Gastroesophageal sphincter (tissue), 3 donors: Measurements from ENCODE around the gene GALNT7.

ENCODE experiments used
- POLR2A ChIP-seq, 2 donors: fragments of 450-650 bp; IDR thresholded peaks; one replicate each; pipeline ENCODE4 v1.6.1; 2017; ENCODE audit warnings: antibody characterized with exemption in 2 of 2, mild to moderate bottlenecking in 2 of 2, moderate library complexity in 1 of 2
- POLR2AphosphoS5 ChIP-seq: sonication (generic); formaldehyde crosslinking; IDR thresholded peaks from one replicate; pipeline ENCODE4 v1.6.1; 2017; ENCODE audit warnings: antibody characterized with exemption
- TF ChIP-seq, protein P1 (sequence below), 4 experiments: fragments of 200-600 bp in 2 of 4; fragments of 450-650 bp in 2 of 4; sonication (generic) in 1 of 4; IDR thresholded peaks; one replicate each; pipeline ENCODE4 v1.5.1; 2017 to 2019; ENCODE audit warnings: antibody characterized with exemption in 4 of 4, mild to moderate bottlenecking in 2 of 4, moderate library complexity in 2 of 4

DNA sequence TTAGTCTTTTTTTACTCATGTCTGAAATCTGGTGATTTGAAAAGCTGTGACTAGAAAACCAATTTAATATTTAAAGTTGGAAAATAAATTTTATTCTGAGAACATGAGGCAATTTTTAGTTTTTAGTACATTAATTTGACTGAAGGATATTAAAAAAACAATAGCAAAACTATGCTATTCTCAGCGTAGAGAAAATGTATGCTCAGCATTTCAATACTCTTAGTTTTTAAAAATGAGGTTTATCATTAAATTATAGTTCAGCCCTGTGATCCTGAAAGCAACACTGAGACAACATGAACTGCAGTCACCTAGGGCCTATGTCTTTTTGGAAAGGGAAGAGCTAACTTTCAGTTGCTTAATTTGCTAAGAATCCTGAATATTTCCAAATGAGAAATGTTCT lies 9.5 kb downstream of the GALNT7 start:
- TF ChIP-seq, protein P1, sequence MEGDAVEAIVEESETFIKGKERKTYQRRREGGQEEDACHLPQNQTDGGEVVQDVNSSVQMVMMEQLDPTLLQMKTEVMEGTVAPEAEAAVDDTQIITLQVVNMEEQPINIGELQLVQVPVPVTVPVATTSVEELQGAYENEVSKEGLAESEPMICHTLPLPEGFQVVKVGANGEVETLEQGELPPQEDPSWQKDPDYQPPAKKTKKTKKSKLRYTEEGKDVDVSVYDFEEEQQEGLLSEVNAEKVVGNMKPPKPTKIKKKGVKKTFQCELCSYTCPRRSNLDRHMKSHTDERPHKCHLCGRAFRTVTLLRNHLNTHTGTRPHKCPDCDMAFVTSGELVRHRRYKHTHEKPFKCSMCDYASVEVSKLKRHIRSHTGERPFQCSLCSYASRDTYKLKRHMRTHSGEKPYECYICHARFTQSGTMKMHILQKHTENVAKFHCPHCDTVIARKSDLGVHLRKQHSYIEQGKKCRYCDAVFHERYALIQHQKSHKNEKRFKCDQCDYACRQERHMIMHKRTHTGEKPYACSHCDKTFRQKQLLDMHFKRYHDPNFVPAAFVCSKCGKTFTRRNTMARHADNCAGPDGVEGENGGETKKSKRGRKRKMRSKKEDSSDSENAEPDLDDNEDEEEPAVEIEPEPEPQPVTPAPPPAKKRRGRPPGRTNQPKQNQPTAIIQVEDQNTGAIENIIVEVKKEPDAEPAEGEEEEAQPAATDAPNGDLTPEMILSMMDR (IDR thresholded peaks at IDR 0.05), result no peak
- TF ChIP-seq POLR2A (IDR thresholded peaks at IDR 0.05), result no peak
- no peak for TF ChIP-seq POLR2AphosphoS5
